Left cardiac atrium (tissue), 4 donors: Measurements from ENCODE around the gene ASB1. TPM values are rescaled to one million over a fixed set of nuclear protein-coding genes. Genes with fewer than 3 reads are reported as not detected.

Experiments
- ATAC-seq, 2 donors: fragments of 200-7000 bp; cut with Tn5 transposase; one replicate each; pipeline ENCODE4 v1.9.1; 2020; ENCODE audit warnings: mild to moderate bottlenecking in 2 of 2, moderate library complexity in 2 of 2
- DNase-seq: peaks from one replicate; pipeline ENCODE4 v3.0.0-alpha.2; 2020
- intact Hi-C, 2 donors: fragments of 100-400 bp; cut with DNase I; formaldehyde crosslinking; loops; one replicate each; pipeline versions ENCODE4 v1.14.1 to v1.15.1; 2022 to 2023
- total RNA-seq, 2 donors: library from RNA; stranded (reverse); fragmentation: NEBNext Ultra II Directional; extraction: Animal tissue kit (Norgen Biotek cat#: 25700); gene quantifications; one replicate each; pipeline ENCODE4 v1.2.1, GENCODE V29; 2021
- donor health status: DM: no; HTN: yes; CAD: no.
- donor health status: DM: no; HTN: yes; CAD: no; lungs with severe emphysema.
- donor health status: DM: yes; HTN: yes; CAD: no.
- donor health status: Dilated cardiomyopathy.

ASB1 gene
- total RNA-seq, 2 donors from 2014 or later: 43.2 to 51.7 TPM

DNA sequence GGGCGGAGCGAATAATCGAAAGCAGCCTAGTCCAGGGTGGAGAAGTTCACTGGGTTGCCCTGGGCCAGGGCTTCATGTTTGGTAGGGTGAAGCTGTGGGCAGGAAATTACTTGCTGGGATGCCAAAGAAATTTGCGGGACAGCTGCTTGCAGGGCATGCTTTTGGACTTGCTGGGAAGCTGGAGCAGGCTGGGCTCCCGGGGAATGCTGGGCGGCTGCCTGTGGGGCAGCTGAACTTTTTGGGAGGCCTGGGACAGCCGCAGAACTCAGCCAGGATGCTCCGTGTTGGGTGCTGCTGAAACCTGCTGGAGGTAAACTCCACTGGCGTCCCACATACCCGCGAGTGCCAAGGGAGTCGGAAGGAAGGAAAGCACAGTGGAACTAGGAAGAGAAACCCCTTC, 31.9 kb downstream of the ASB1 start:
- no peak for DNase-seq
- intact Hi-C loops: no loop called here
- peak; percentile 26 to 38 for ATAC-seq

- ATAC-seq (peak; percentile 87 to 95), DNase-seq (peak; percentile 66)
- intact Hi-C loops: no loop called here
Observed at GRCh38 chr2:238459081-238459629, 32.4 kb downstream of the ASB1 start.

- DNase-seq (no peak), ATAC-seq (no peak)
- intact Hi-C loops: loop anchor here (1.0 to 5.0 kb wide), 2 partner anchors 89 to 91 kb away; no protein-coding TSS in a partner anchor
Observed at GRCh38 chr2:238461051-238461450, 34.3 kb downstream of the ASB1 start.

GRCh38 chr2:238461491-238461890, 34.8 kb downstream of the ASB1 start:
- intact Hi-C loops: loop anchor here (1.0 to 5.0 kb wide), 2 partner anchors 89 to 91 kb away; no protein-coding TSS in a partner anchor
- ATAC-seq: no peak
- no peak for DNase-seq

GRCh38 chr2:238461916-238462315, 35.2 kb downstream of the ASB1 start:
- intact Hi-C loops: loop anchor here (1.0 to 5.0 kb wide), 2 partner anchors 90 to 92 kb away; no protein-coding TSS in a partner anchor
- ATAC-seq (no peak), DNase-seq (no peak)

GRCh38 chr2:238462782-238463396, 36.2 kb downstream of the ASB1 start:
- intact Hi-C loops: loop anchor here in 1 of 2 donors (5.0 kb wide), 1 partner anchor 91 kb away; no protein-coding TSS in a partner anchor
- no peak for DNase-seq

DNA sequence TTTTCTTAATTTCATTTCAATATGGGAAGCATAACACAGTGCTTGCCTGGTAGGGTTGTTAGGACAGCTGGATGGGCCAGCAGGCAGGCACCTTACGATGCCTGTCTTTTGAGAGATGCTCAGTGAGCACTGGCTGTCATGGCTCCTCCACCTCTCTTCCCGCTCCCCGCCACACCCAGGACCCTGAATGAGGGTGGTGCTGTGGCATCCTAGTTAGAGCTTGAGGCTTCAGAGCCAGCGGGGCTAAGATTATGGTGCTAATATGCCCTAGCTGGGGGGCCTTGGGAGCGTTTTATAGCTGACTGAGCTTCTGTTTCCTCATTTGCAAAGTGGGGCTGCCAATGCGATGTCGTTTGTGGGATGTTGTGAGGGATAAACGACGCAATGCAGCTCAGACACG, 37.7 kb downstream of the ASB1 start:
- DNase-seq (no peak), ATAC-seq (no peak)
- intact Hi-C loops: loop anchor here in 1 of 2 donors (5.0 kb wide), 1 partner anchor 92 kb away; no protein-coding TSS in a partner anchor

More at GRCh38 chr2:238462782-238463396, 36.2 kb downstream of the ASB1 start:
- ATAC-seq: peak in 1 of 2 donors; percentile 22

DNA sequence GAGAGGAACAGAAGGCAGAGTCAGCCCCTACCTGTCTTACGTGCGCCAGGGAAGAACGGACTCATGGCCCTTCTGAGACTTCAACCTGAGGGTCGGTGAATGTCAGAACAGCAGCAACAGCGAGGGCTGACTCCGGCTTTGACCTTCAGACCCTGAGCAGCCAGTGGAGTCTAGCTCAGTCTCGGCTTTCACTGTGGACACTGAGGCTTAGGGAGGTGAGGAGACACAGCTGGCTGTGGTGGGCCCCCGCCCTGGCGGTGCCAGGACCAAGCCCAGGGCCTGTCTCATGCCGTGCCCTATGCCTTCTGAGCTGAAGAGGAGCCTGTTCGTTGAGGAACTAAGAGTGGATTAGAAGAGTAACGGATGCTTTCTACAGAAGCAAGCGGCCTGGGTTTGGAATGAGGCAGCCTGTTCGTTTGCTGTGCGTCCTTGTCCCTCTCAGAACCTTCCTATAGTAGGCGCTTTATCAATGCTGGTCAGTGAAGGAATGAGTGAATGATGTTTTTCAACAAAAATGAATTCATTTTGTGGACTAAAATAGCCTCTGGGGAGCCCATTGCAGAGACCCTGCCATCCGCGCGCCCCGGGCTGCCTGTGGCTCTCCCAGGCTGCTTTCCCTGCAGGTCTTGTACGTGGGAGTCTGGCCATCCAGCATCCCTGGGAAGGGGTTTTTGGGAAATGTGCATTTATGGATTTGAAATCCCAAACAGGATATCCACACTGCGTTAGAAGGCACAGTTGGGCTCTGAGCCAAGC, 38.9 kb downstream of the ASB1 start:
- no peak for DNase-seq
- intact Hi-C loops: no loop called here
- ATAC-seq: no peak

DNA sequence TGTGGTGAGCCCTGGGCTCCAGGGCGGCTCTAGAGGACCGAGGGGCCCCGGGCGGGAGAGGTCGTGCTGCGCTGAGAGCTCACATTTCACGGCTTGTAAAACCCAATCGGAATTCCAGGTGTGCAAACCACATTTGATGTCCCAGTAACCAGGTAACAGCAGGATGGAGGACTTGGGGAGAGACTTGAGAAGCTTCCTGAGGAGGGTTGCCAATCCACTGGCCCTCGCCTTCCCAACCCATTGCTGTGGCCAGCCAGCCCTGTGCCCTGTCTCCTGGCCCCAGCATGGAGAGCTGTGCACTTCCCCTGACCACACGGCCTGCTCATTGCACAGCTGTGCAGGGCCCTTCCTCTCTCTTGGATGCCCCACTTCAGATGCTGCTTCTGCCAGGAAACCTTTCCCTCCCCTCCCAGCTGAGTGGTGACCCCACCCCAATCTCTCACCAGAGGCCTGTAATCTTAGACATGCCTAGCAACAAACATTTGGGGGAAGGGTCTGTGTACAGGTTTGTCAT, 39.6 kb downstream of the ASB1 start:
- ATAC-seq: no peak
- intact Hi-C loops: no loop called here
- DNase-seq: no peak

DNA sequence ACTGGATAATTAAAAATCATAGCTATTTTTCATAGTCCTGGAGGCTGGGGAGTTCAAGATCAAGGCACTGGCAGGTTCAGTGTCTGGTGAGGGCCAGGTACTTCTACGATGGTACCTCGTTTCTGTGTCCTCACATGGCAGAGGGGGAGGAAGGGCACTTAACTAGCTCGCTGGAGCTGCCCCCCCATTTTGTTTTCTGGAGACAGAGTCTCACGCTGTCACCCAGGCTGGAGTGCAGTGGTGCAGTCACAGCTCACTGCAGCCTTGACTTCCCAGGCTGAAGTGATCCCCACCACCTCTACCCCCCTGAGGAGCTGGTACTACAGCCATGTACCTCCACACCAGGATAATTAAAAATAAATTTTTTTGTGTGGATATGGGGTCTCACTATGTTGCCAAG, 40.3 kb downstream of the ASB1 start:
- no peak for ATAC-seq
- no peak for DNase-seq

GRCh38 chr2:238467792-238468191, 41.1 kb downstream of the ASB1 start:
- ATAC-seq: no peak

More for the DNA sequence above, 40.3 kb downstream of the ASB1 start:
- intact Hi-C loops: no loop called here

GRCh38 chr2:238469155-238469554, 42.4 kb downstream of the ASB1 start:
- ATAC-seq (no peak), DNase-seq (no peak)
- intact Hi-C loops: no loop called here

More at GRCh38 chr2:238467792-238468191, 41.1 kb downstream of the ASB1 start:
- DNase-seq: no peak
- intact Hi-C loops: no loop called here

DNA sequence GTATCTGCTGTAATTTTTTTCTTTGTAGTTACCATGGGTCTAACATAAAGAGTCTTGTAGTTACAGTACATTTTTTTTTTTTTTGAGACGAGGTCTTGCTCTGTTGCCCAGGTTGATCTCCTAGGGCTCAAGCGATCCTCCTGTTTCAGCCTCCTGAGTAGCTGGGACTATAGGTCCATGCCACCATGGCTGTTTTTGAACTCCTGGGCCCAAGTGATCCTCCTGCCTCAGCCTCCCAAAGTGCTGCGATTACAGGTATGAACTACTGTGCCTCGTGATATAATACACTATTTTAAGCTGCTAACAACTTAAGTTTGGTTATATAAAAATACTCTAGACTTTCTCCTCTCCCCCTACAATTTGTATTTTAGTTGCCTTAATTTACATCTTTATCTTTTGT, 46.3 kb downstream of the ASB1 start:
- ATAC-seq: no peak
- DNase-seq: no peak
- intact Hi-C loops: no loop called here

GRCh38 chr2:238473523-238473922, 46.8 kb downstream of the ASB1 start:
- intact Hi-C loops: no loop called here

GRCh38 chr2:238475034-238475433, 48.3 kb downstream of the ASB1 start:
- no peak for ATAC-seq
- DNase-seq: no peak
- intact Hi-C loops: no loop called here

More at GRCh38 chr2:238473523-238473922, 46.8 kb downstream of the ASB1 start:
- no peak for ATAC-seq
- no peak for DNase-seq

- ATAC-seq (no peak), DNase-seq (no peak)
Observed at GRCh38 chr2:238475566-238475965, 48.8 kb downstream of the ASB1 start.

GRCh38 chr2:238476258-238476657, 49.5 kb downstream of the ASB1 start:
- intact Hi-C loops: no loop called here
- no peak for DNase-seq
- ATAC-seq: no peak

More at GRCh38 chr2:238475566-238475965, 48.8 kb downstream of the ASB1 start:
- intact Hi-C loops: no loop called here

DNA sequence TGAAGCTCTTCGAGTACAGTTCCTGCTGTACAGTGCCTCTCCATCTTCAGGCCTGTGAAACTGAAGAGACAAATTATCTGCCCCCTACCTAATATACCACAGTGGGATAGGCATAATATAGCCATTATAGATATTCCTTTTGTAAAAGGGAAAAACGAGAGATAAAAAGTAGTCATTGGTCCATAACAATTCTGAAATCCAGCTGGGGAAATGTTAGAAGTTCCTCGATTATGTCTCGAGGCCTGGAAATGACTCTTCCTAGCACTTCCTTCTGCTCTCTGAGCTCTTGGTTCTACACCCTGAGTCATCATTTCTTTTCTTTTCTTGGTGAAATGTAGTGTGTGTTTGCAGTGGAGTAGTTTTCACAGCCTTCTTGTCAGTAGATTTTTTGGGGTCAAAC, 51.5 kb downstream of the ASB1 start:
- no peak for DNase-seq
- intact Hi-C loops: no loop called here
- no peak for ATAC-seq

- ATAC-seq: no peak
- intact Hi-C loops: no loop called here
- no peak for DNase-seq
Observed at GRCh38 chr2:238479847-238480246, 53.1 kb downstream of the ASB1 start.

DNA sequence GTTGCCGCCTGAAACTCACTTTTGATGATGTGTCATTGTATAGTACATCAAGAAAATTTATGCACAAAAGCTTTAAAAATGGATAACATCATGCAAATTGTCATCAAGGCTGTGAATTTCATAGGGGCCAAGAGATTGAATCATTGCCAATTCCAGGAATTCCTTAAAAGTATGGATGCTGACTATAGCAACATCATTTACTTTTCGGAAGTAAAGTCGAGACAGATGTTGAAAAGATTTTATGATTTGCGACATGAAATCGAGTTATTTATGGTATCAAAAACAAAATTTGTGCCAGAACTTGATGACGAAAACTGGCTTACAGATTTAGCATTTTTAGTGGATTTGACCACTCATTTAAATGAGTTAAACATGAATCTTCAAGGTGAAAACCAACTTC, 56.3 kb downstream of the ASB1 start:
- DNase-seq (no peak), ATAC-seq (no peak)
- intact Hi-C loops: no loop called here
